ENCODE results near the gene CD59. TPM values are rescaled to one million over a fixed set of nuclear protein-coding genes. Genes with fewer than 3 reads are reported as not detected.
A peak's percentile ranks its signal among the peaks of the same experiment; 100 is the strongest.
"Not testable (repeated sequence)": the region's sequence is repeated elsewhere in the genome, so short reads cannot be mapped to it uniquely, and the experiment has no call there.

The CD59 gene
- total RNA-seq, 1 donor from 2014 or later = 789 TPM

DNA sequence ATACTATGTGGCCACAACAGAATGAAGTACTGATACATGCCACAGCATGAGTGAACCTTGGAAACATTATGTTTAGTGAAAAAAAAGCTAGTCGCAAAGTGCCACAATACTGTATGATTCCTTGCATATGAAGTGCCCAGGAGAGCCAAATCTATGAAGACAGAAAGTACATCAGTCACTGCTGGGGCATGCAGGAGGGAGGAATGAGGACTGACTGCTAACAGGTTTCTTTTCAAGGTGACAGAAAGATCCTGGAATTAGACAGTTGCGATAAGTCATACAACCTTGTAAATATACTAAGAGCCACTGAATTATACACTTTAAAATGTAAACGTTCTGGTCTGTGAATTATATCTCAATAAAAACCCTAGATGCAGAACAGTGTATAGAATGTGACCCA is 23.8 kb downstream of the CD59 start:
- peaks cover 88% of the 10 kb centered on the region for H3K4me1 ChIP-seq
- no peak for DNase-seq
- TF ChIP-seq, protein P1, sequence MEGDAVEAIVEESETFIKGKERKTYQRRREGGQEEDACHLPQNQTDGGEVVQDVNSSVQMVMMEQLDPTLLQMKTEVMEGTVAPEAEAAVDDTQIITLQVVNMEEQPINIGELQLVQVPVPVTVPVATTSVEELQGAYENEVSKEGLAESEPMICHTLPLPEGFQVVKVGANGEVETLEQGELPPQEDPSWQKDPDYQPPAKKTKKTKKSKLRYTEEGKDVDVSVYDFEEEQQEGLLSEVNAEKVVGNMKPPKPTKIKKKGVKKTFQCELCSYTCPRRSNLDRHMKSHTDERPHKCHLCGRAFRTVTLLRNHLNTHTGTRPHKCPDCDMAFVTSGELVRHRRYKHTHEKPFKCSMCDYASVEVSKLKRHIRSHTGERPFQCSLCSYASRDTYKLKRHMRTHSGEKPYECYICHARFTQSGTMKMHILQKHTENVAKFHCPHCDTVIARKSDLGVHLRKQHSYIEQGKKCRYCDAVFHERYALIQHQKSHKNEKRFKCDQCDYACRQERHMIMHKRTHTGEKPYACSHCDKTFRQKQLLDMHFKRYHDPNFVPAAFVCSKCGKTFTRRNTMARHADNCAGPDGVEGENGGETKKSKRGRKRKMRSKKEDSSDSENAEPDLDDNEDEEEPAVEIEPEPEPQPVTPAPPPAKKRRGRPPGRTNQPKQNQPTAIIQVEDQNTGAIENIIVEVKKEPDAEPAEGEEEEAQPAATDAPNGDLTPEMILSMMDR (IDR thresholded peaks at IDR 0.05; ENCODE audit: borderline replicate concordance) = no peak
- peaks cover 88% of the 10 kb centered on the region for H3K36me3 ChIP-seq
- H3K27me3 ChIP-seq (ENCODE audit: low read depth) = no peaks in the 10 kb centered on the region
- peak overlapping the region; percentile 82 for H3K27ac ChIP-seq (replicated peaks)
- H3K4me3 ChIP-seq = no peak overlapping the region
- H3K9me3 ChIP-seq (replicated peaks) = no peaks in the 10 kb centered on the region
- intact Hi-C loops (cut with micrococcal nuclease) = no loop called here

DNA sequence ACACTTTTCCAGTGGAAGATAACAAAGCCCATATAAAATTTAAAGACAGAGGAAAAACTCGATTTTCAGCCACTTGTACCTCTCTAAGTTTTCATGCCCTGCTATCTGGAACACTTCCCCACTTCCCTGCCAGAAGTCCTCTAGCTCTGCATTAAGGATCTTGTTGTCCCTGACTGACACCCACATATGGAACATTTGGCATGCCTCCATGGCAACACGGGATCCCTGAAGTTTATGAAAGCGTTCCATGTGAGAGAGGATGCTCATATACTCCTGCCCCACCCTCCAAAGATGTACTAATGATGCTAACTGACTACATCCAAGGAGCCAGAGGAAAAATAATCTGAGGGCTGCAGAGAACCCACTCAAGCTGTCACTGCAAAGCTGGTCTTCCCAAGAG is 26.8 kb downstream of the CD59 start:
- H3K4me3 ChIP-seq = no peak overlapping the region
- no peaks in the 10 kb centered on the region for H3K9me3 ChIP-seq (replicated peaks)
- peaks cover 88% of the 10 kb centered on the region for H3K4me1 ChIP-seq
- H3K36me3 ChIP-seq = peaks cover 72% of the 10 kb centered on the region
- DNase-seq = no peak
- H3K27me3 ChIP-seq (ENCODE audit: low read depth) = no peaks in the 10 kb centered on the region
- intact Hi-C loops (cut with micrococcal nuclease) = no loop called here
- peak overlapping the region; percentile 89 for H3K27ac ChIP-seq (replicated peaks)
- TF ChIP-seq, protein P1 (IDR thresholded peaks at IDR 0.05; ENCODE audit: borderline replicate concordance) = no peak

DNA sequence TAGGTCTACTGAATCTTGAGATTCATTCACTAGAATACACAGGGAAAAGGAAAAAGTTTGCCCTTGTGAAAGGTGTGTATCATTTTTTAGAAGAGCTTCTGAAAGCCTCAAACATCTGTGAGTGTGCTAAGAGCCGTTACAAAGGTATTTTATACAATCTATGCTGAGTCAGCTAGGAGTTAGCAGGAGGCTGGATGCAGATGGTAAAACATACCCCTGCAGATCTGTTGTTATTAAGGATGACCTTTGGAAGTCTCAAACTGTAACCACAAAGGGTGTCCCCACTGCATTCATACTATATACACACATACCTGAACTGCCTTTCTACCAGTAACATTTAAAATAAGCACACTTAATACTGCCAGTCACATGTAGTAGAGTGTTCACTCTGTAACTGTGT is 27.2 kb downstream of the CD59 start:
- Histone ChIP-seq H3K27ac (replicated peaks) (peak overlapping the region; percentile 89), H3K4me1 (peaks cover 88% of the 10 kb centered on the region), H3K27me3 (ENCODE audit: low read depth) (no peaks in the 10 kb centered on the region), H3K4me3 (no peak overlapping the region), H3K36me3 (peaks cover 67% of the 10 kb centered on the region), H3K9me3 (replicated peaks) (no peaks in the 10 kb centered on the region)
- TF ChIP-seq, protein P1 (IDR thresholded peaks at IDR 0.05; ENCODE audit: borderline replicate concordance) = no peak
- DNase-seq = no peak
- intact Hi-C loops (cut with micrococcal nuclease) = no loop called here

DNA sequence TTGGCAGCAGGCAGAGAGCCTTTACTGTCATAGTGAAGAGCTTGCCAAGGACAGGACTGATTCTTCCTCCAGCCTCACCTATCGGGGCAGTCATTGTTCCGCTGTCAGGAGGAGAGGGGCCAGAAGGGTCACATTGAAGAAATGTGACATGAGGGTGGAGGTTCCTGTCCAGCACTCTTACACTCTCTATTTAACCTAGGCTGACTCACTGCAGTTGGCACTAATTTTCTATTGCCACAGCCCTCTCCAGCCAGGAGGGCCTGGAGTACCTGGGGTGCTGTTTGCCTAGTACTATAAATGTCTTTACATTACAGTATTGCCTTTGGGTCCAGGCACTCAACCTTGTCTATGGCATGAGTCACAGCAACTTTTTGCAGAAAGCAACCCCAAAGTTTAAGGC is 28.4 kb downstream of the CD59 start:
- peaks cover 57% of the 10 kb centered on the region for H3K36me3 ChIP-seq

DNA sequence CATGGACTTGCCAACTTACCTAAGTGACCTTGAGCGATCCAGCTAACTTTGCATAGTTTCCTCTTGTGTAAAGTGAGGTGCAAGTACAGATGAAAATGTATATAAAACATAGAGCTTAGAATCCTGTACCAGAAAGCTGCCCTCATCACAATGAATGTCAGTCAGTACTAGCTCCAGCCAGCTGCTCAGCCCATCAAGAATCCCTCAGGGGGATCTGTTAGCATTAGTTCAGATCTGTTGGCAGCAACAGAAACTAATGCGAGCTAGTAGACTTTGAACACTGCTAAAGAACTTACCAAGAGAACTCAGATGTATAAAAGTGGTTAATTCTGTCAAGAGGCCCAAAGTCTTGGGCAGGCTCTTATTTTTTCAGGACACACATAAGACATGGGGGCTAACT is 29.3 kb downstream of the CD59 start:
- Histone ChIP-seq H3K4me1 (peaks cover 88% of the 10 kb centered on the region), H3K9me3 (replicated peaks) (no peaks in the 10 kb centered on the region), H3K27ac (replicated peaks) (peak overlapping the region; percentile 89), H3K4me3 (no peak overlapping the region), H3K27me3 (ENCODE audit: low read depth) (no peaks in the 10 kb centered on the region), H3K36me3 (peaks cover 49% of the 10 kb centered on the region)
- no peak for DNase-seq
- TF ChIP-seq, protein P1 (IDR thresholded peaks at IDR 0.05; ENCODE audit: borderline replicate concordance) = no peak
- intact Hi-C loops (cut with micrococcal nuclease) = no loop called here

More for the DNA sequence above, 28.4 kb downstream of the CD59 start:
- H3K9me3 ChIP-seq (replicated peaks); H3K4me3 ChIP-seq; H3K27me3 ChIP-seq (ENCODE audit: low read depth); intact Hi-C loops (cut with micrococcal nuclease); DNase-seq: not testable (repeated sequence)
- Histone ChIP-seq H3K27ac (replicated peaks) (peak overlapping the region; percentile 89), H3K4me1 (peaks cover 88% of the 10 kb centered on the region)

DNA sequence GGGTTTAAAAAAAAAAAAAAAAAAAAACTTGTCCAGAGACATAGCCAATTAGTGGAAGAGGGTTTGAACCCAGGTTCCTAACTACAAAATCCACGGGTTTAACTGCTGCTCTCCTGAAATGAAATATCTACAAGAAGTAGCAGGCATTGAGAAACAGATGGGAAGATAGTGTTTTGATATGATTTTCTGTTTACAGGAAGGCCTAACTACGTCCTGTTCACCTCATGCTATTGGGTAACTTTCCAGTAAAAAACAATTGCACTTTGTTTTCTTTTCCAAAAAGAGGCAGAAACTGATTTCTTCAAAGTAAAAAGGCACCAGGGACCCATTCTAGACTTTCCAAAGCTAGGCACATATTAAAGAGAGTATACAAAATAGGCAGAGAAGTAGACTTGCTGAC is 29.7 kb downstream of the CD59 start:
- H3K27me3 ChIP-seq (ENCODE audit: low read depth) = no peaks in the 10 kb centered on the region
- H3K9me3 ChIP-seq (replicated peaks) = no peaks in the 10 kb centered on the region
- intact Hi-C loops (cut with micrococcal nuclease) = no loop called here
- H3K27ac ChIP-seq (replicated peaks) = peak overlapping the region; percentile 89
- H3K4me1 ChIP-seq = peaks cover 93% of the 10 kb centered on the region
- no peak overlapping the region for H3K4me3 ChIP-seq
- DNase-seq = no peak
- TF ChIP-seq, protein P1 (IDR thresholded peaks at IDR 0.05; ENCODE audit: borderline replicate concordance) = no peak
- H3K36me3 ChIP-seq = peaks cover 46% of the 10 kb centered on the region

All from left ventricle myocardium inferior (tissue), 1 donor.